ENCODE measurements around the gene NEURL3. TPM values are rescaled to one million over a fixed set of nuclear protein-coding genes. Genes with fewer than 3 reads are reported as not detected.

The NEURL3 gene
- total and polyA plus RNA-seq, 9 of the 15 experiments (the other 6 are each of a cell fraction or from before 2014, with no cell fraction given): not detected

GRCh38 chr2:96509114-96509846, 4.1 kb upstream of the NEURL3 start (continued):
- TF ChIP-seq REST (IDR thresholded peaks at IDR 0.05; ENCODE audit: borderline replicate concordance) (peak; percentile 82), REST (CRISPR knock-in tag; IDR thresholded peaks at IDR 0.05; ENCODE audit: low read depth) (no peak), ETV6 (IDR thresholded peaks at IDR 0.05; ENCODE audit: borderline replicate concordance in 1 of 2, low read depth in 2 of 2, low read length in 1 of 2) (no peak), ETV6 (CRISPR knock-in tag; IDR thresholded peaks at IDR 0.05; ENCODE audit: borderline replicate concordance) (no peak), ATF7 (IDR thresholded peaks at IDR 0.05) (peak; percentile 33; the same call in 1 of the 2 replicates), NR2F6 (CRISPR knock-in tag; IDR thresholded peaks at IDR 0.05) (no peak), JUND (IDR thresholded peaks at IDR 0.05; ENCODE audit: borderline replicate concordance, low read depth, low read length) (0 out of 2 replicates have a peak, but pooled peaks have one; percentile 24), JUND (tag; IDR thresholded peaks at IDR 0.05; ENCODE audit: borderline replicate concordance, low read depth, low read length) (peak; percentile 39; the same call in 1 of the 3 replicates), CTCF (IDR thresholded peaks at IDR 0.05 in 2 of 3, conservative IDR thresholded peaks at IDR 0.05 in 1 of 3; ENCODE audit: insufficient read depth in 2 of 3, low read depth in 1 of 3, low read length in 3 of 3) (peak; percentile 96 to 97 (median 96)), STAT5A (IDR thresholded peaks at IDR 0.05; ENCODE audit: borderline replicate concordance, low read length) (no peak), CC2D1A (IDR thresholded peaks at IDR 0.05) (peak; percentile 79), MXI1 (IDR thresholded peaks at IDR 0.05; ENCODE audit: low read depth, low read length) (no peak), CREM (IDR thresholded peaks at IDR 0.05; ENCODE audit: low read depth) (peak; percentile 44), TCF15 (CRISPR knock-in tag; IDR thresholded peaks at IDR 0.05) (no peak), HMGN3 (IDR thresholded peaks at IDR 0.05; ENCODE audit: borderline replicate concordance, extremely low read depth, insufficient read length, low read depth, low read length) (no peak), ZNF12 (CRISPR knock-in tag; IDR thresholded peaks at IDR 0.05) (no peak), ZNF431 (CRISPR knock-in tag; IDR thresholded peaks at IDR 0.05) (no peak)

Measured in K562 (cell line).